Upper lobe of left lung (tissue), 6 donors: ENCODE results near the gene MTHFD2L. TPM values are rescaled to one million over a fixed set of nuclear protein-coding genes. Genes with fewer than 3 reads are reported as not detected.

ENCODE experiments used
- ATAC-seq, 2 donors: fragments of 200-7000 bp; cut with Tn5 transposase; one replicate each; pipeline ENCODE4 v1.9.1; 2022; ENCODE audit warnings: mild to moderate bottlenecking in 2 of 2, moderate library complexity in 2 of 2; ENCODE audit not compliant: low FRiP score in 2 of 2
- DNase-seq, 2 donors: peaks; one replicate each; pipeline ENCODE4 v3.0.0-alpha.2; 2019 to 2020
- H3K27ac ChIP-seq, 4 donors: fragments of 200-600 bp; sonication (generic); one replicate each; pipeline ENCODE4 v1.5.1; 2016 to 2019
- H3K27me3 ChIP-seq, 4 donors: fragments of 200-600 bp; sonication (generic); one replicate each; pipeline ENCODE4 v1.5.1; 2017 to 2019
- H3K36me3 ChIP-seq, 4 donors: fragments of 200-600 bp; sonication (generic); one replicate each; pipeline ENCODE4 v1.5.1; 2016 to 2019
- H3K4me1 ChIP-seq, 4 donors: fragments of 200-600 bp; sonication (generic); one replicate each; pipeline ENCODE4 v1.5.1; 2018 to 2019
- H3K4me3 ChIP-seq, 4 donors: fragments of 200-600 bp; sonication (generic); one replicate each; pipeline ENCODE4 v1.5.1; 2017 to 2019; ENCODE audit warnings: mild to moderate bottlenecking in 2 of 4, moderate library complexity in 1 of 4
- H3K9me3 ChIP-seq, 4 donors: fragments of 200-600 bp; sonication (generic); one replicate each; pipeline ENCODE4 v1.5.1; 2018 to 2019
- CTCF ChIP-seq, 6 experiments: fragments of 450-650 bp in 4 of 6; fragments of 200-600 bp in 2 of 6; sonication (generic) in 2 of 6; IDR thresholded peaks; one replicate each; pipeline ENCODE4 v1.5.1; 2016 to 2019; ENCODE audit warnings: antibody characterized with exemption in 6 of 6
- EP300 ChIP-seq, 4 donors: sonication (generic); formaldehyde crosslinking; IDR thresholded peaks; one replicate each; pipeline ENCODE4 v1.5.1; 2017; ENCODE audit warnings: antibody characterized with exemption in 4 of 4, control low read depth in 2 of 4
- POLR2A ChIP-seq, 4 donors: fragments of 450-650 bp; IDR thresholded peaks; one replicate each; pipeline ENCODE4 v1.5.1; 2016 to 2017; ENCODE audit warnings: antibody characterized with exemption in 4 of 4, mild to moderate bottlenecking in 2 of 4
- POLR2AphosphoS5 ChIP-seq, 2 donors: sonication (generic); formaldehyde crosslinking; IDR thresholded peaks; one replicate each; pipeline ENCODE4 v1.5.1; 2017; ENCODE audit warnings: antibody characterized with exemption in 2 of 2
- WGBS, 2 donors: methylation state at CpG; one replicate each; pipeline ENCODE4 v1.1.5; 2017 to 2018; 5-methylcytosine and 5-hydroxymethylcytosine counted together
- total RNA-seq, 6 donors: library from RNA; depleted of rRNA in 4 of 6; stranded (reverse); fragments of >200 nt in 4 of 6; gene quantifications; one replicate each; pipeline versions ENCODE4 v1.1.0 to v1.2.1, GENCODE V29; 2016 to 2021
- donor health status: DM: no; HTN: no; CAD: no; lungs with moderate emphysema.
- donor health status: DM: no; HTN: yes; CAD: no; lungs with severe emphysema.

MTHFD2L gene
- total RNA-seq, 6 donors from 2014 or later: 4.9 to 23.6 (median 12.8) TPM

GRCh38 chr4:74311696-74312313 lies 153.9 kb downstream of the MTHFD2L start:
- Histone ChIP-seq H3K36me3 (no peaks in the 10 kb centered on the region), H3K4me3 (no peak overlapping the region), H3K9me3 (no peaks in the 10 kb centered on the region), H3K27ac (no peak overlapping the region), H3K4me1 (no peaks in the 10 kb centered on the region), H3K27me3 (no peaks in the 10 kb centered on the region)
- TF ChIP-seq CTCF (IDR thresholded peaks at IDR 0.05) (peak in 4 of 6 experiments; percentile 44 to 58 (median 50)), POLR2A (IDR thresholded peaks at IDR 0.05) (no peak)
- ATAC-seq (peak in 1 of 2 donors; percentile 66), DNase-seq (no peak)
- WGBS, 2 donors: 29 to 31% methylated on average over 4 of the region's 4 CpGs

GRCh38 chr4:74314329-74314728 lies 156.4 kb downstream of the MTHFD2L start:
- no peaks in the 10 kb centered on the region for H3K36me3 ChIP-seq
- TF ChIP-seq POLR2A (IDR thresholded peaks at IDR 0.05): no peak
- no peak for TF ChIP-seq POLR2AphosphoS5 (IDR thresholded peaks at IDR 0.05)
- no peaks in the 10 kb centered on the region for H3K4me1 ChIP-seq
- no peaks in the 10 kb centered on the region for H3K27me3 ChIP-seq
- ATAC-seq: no peak
- no peaks in the 10 kb centered on the region for H3K9me3 ChIP-seq
- no peak overlapping the region for H3K27ac ChIP-seq
- DNase-seq: no peak
- 90 to 91% methylated on average over 2 of the region's 2 CpGs for WGBS, 2 donors
- H3K4me3 ChIP-seq: no peak overlapping the region

- ATAC-seq (no peak), DNase-seq (no peak)
- Histone ChIP-seq H3K27ac (no peak overlapping the region), H3K36me3 (no peaks in the 10 kb centered on the region), H3K4me1 (no peaks in the 10 kb centered on the region), H3K9me3 (no peaks in the 10 kb centered on the region), H3K27me3 (no peaks in the 10 kb centered on the region), H3K4me3 (no peak overlapping the region)
- WGBS, 2 donors: 70 to 90% methylated on average over 2 of the region's 2 CpGs
- TF ChIP-seq EP300 (IDR thresholded peaks at IDR 0.05) (no peak), POLR2AphosphoS5 (IDR thresholded peaks at IDR 0.05) (no peak), CTCF (IDR thresholded peaks at IDR 0.05) (no peak), POLR2A (IDR thresholded peaks at IDR 0.05) (no peak)
Measured at GRCh38 chr4:74314944-74315343, 157.0 kb downstream of the MTHFD2L start.

GRCh38 chr4:74315376-74315775 lies 157.5 kb downstream of the MTHFD2L start:
- DNase-seq (no peak), ATAC-seq (no peak)
- Histone ChIP-seq H3K27me3 (no peaks in the 10 kb centered on the region), H3K4me3 (no peak overlapping the region), H3K4me1 (no peaks in the 10 kb centered on the region), H3K27ac (no peak overlapping the region), H3K9me3 (no peaks in the 10 kb centered on the region), H3K36me3 (no peaks in the 10 kb centered on the region)
- 83 to 89% methylated on average over 5 of the region's 5 CpGs for WGBS, 2 donors
- TF ChIP-seq POLR2AphosphoS5 (IDR thresholded peaks at IDR 0.05) (no peak), POLR2A (IDR thresholded peaks at IDR 0.05) (no peak), EP300 (IDR thresholded peaks at IDR 0.05) (no peak), CTCF (IDR thresholded peaks at IDR 0.05) (no peak)

GRCh38 chr4:74316397-74316796 lies 158.5 kb downstream of the MTHFD2L start:
- Histone ChIP-seq H3K27me3 (no peaks in the 10 kb centered on the region), H3K4me3 (no peak overlapping the region), H3K36me3 (no peaks in the 10 kb centered on the region), H3K27ac (no peak overlapping the region), H3K4me1 (no peaks in the 10 kb centered on the region), H3K9me3 (no peaks in the 10 kb centered on the region)
- TF ChIP-seq POLR2A (IDR thresholded peaks at IDR 0.05) (no peak), CTCF (IDR thresholded peaks at IDR 0.05) (no peak), EP300 (IDR thresholded peaks at IDR 0.05) (no peak), POLR2AphosphoS5 (IDR thresholded peaks at IDR 0.05) (no peak)
- ATAC-seq: no peak
- WGBS, 2 donors: 35% methylated on average over 2 of the region's 2 CpGs
- no peak for DNase-seq
